ENCODE data around the gene AGBL4.

- TF ChIP-seq POLR2A (IDR thresholded peaks at IDR 0.05; ENCODE audit: low read depth, low read length) (no peak), CEBPB (IDR thresholded peaks at IDR 0.05; ENCODE audit: low read depth, low read length) (no peak), RFX5 (IDR thresholded peaks at IDR 0.05; ENCODE audit: low read depth, low read length) (no peak), CTCF (conservative IDR thresholded peaks at IDR 0.05; ENCODE audit: low read depth, low read length) (no peak), RCOR1 (IDR thresholded peaks at IDR 0.05; ENCODE audit: insufficient replicate concordance, low read length) (no peak), MXI1 (IDR thresholded peaks at IDR 0.05; ENCODE audit: borderline replicate concordance, low read depth, low read length) (no peak), USF2 (IDR thresholded peaks at IDR 0.05; ENCODE audit: low read depth, low read length) (no peak), FOS (IDR thresholded peaks at IDR 0.05; ENCODE audit: low read depth, low read length) (no peak), SMC3 (IDR thresholded peaks at IDR 0.05; ENCODE audit: low read depth, low read length) (no peak)
Observed at GRCh38 chr1:48715921-48716320, 1307.8 kb downstream of the AGBL4 start.
